HepG2 (cell line): Measurements from ENCODE around the gene CBLB. TPM values are rescaled to one million over a fixed set of nuclear protein-coding genes. Genes with fewer than 3 reads are reported as not detected.

Experiments used
- ATAC-seq: fragments of 200-7000 bp; cut with Tn5 transposase; 3 replicates; pipeline ENCODE4 v1.9.1; 2020; ENCODE audit warnings: mild to moderate bottlenecking, moderate library complexity
- BruUV-seq: library from RNA; stranded (reverse); fragments of 400-500 nt; replicated peaks from 2 replicates; lab custom pipeline; 2021; lab: Mats Ljungman, UMichigan
- CTCF ChIA-PET: fragments of 300-600 bp; formaldehyde crosslinking; extraction: SDS; loops from one replicate; lab custom pipeline; 2021; ENCODE audit warnings: low total read pairs, inconsistent platforms, low intra/inter-chr PET ratio; lab: Yijun Ruan, JAX
- POLR2A ChIA-PET: fragments of 350-600 bp; sonication (Branson Sonifier 250); formaldehyde crosslinking; loops from one replicate; lab custom pipeline; 2020; ENCODE audit warnings: antibody characterized with exemption, inconsistent platforms; lab: Yijun Ruan, JAX
- DNase-seq: peaks from one replicate; pipeline ENCODE4 v3.0.0-alpha.2; 2015; ENCODE audit warnings: low spot score
- FAIRE-seq: peaks from 3 replicates; lab custom pipeline; 2011; peaks lifted over from hg19 to GRCh38; lab: Jason Lieb, UNC
- H2AFZ ChIP-seq: one replicate; pipeline ENCODE4 v1.6.1; 2011; ENCODE audit warnings: low read length, inconsistent platforms
- H3K27ac ChIP-seq: fragments of 300-600 bp; 3 replicates; pipeline ENCODE4 v1.8.0; 2011; ENCODE audit warnings: mixed run types, mild to moderate bottlenecking, mixed read lengths, low read length, inconsistent platforms; ENCODE audit not compliant: insufficient read depth; ENCODE audit errors: extremely low read length
- H3K27me3 ChIP-seq, 2 experiments: fragments of 200-600 bp in 1 of 2; 2 replicates in 1 of 2; 3 replicates in 1 of 2; pipeline versions ENCODE4 v1.6.0 to v1.8.0; 2011; ENCODE audit warnings: low read length in 2 of 2, mild to moderate bottlenecking in 2 of 2, moderate library complexity in 2 of 2, inconsistent platforms in 1 of 2; ENCODE audit not compliant: insufficient read depth in 2 of 2, control insufficient read depth in 1 of 2
- H3K36me3 ChIP-seq, 2 experiments: fragments of 200-600 bp in 1 of 2; replicated peaks in 1 of 2; 2 replicates in 1 of 2; 3 replicates in 1 of 2; pipeline versions ENCODE4 v1.5.1 to v1.8.0; 2011; ENCODE audit warnings: low read length in 2 of 2, inconsistent platforms in 1 of 2; ENCODE audit not compliant: insufficient read depth in 2 of 2, control insufficient read depth in 1 of 2
- H3K4me1 ChIP-seq: 2 replicates; pipeline ENCODE4 v1.5.1; 2012; ENCODE audit warnings: low read length, inconsistent platforms; ENCODE audit not compliant: insufficient read depth
- H3K4me2 ChIP-seq: 2 replicates; pipeline ENCODE4 v1.6.0; 2011; ENCODE audit warnings: low read depth, low read length, inconsistent platforms
- H3K4me3 ChIP-seq, 3 experiments: fragments of 200-600 bp in 1 of 3; sonication (generic), shearing (Covaris generic) in 1 of 3; replicated peaks in 1 of 3; 2 replicates each; pipeline ENCODE4 v1.5.1; 2011 to 2016; ENCODE audit warnings: low read length in 3 of 3, inconsistent platforms in 2 of 3, low read depth in 2 of 3, mild to moderate bottlenecking in 2 of 3, control low read depth in 1 of 3, mixed read lengths in 1 of 3; ENCODE audit not compliant: insufficient read depth in 1 of 3
- H3K79me2 ChIP-seq: one replicate; pipeline ENCODE4 v1.6.1; 2011; ENCODE audit warnings: low read length, inconsistent platforms; ENCODE audit not compliant: insufficient read depth
- H3K9ac ChIP-seq: 2 replicates; pipeline ENCODE4 v1.6.0; 2011; ENCODE audit warnings: mild to moderate bottlenecking, low read depth, low read length, inconsistent platforms; ENCODE audit not compliant: insufficient read depth
- H3K9me3 ChIP-seq: 2 replicates; pipeline ENCODE4 v1.5.1; 2012; ENCODE audit warnings: mild to moderate bottlenecking, low read length
- H4K20me1 ChIP-seq: 2 replicates; pipeline ENCODE4 v1.6.0; 2011; ENCODE audit warnings: inconsistent platforms, mild to moderate bottlenecking, low read length, moderate library complexity; ENCODE audit not compliant: insufficient read depth
- ADNP ChIP-seq: sonication (generic); formaldehyde crosslinking; IDR thresholded peaks from 2 replicates; pipeline ENCODE4 v1.4.0; 2020; ENCODE audit warnings: missing genetic modification reagents
- AFF4 ChIP-seq: sonication (generic); formaldehyde crosslinking; IDR thresholded peaks from 2 replicates; pipeline ENCODE4 v1.4.0; 2020; ENCODE audit warnings: missing genetic modification reagents
- ATF7-NPFF ChIP-seq: sonication (generic); formaldehyde crosslinking; IDR thresholded peaks from 2 replicates; pipeline ENCODE4 v1.8.1; 2023; ENCODE audit warnings: mild to moderate bottlenecking, low read depth, missing genetic modification reagents, moderate library complexity
- BHLHE40 ChIP-seq: IDR thresholded peaks from 2 replicates; pipeline ENCODE4 v1.6.1; 2011; ENCODE audit warnings: low read length, improper control_type of control experiment
- DMAP1 ChIP-seq: IDR thresholded peaks from 2 replicates; pipeline ENCODE4 v1.6.1; 2016
- ELF1 ChIP-seq: sonication (generic); formaldehyde crosslinking; IDR thresholded peaks from 2 replicates; pipeline ENCODE4 v1.4.0; 2020; ENCODE audit warnings: missing genetic modification reagents
- HDAC2 ChIP-seq: sonication (generic); formaldehyde crosslinking; IDR thresholded peaks from 2 replicates; pipeline ENCODE4 v1.4.0; 2020; ENCODE audit warnings: missing genetic modification reagents
- ISL2 ChIP-seq: sonication (generic); formaldehyde crosslinking; IDR thresholded peaks from 2 replicates; pipeline ENCODE4 v1.5.0; 2020; ENCODE audit warnings: missing genetic modification reagents
- MEIS2 ChIP-seq: sonication (generic); formaldehyde crosslinking; IDR thresholded peaks from 2 replicates; pipeline ENCODE4 v1.9.0; 2021; ENCODE audit warnings: mild to moderate bottlenecking, missing genetic modification reagents
- NR2C2 ChIP-seq: sonication (generic); formaldehyde crosslinking; IDR thresholded peaks from 2 replicates; pipeline ENCODE4 v1.4.0; 2020; ENCODE audit warnings: missing genetic modification reagents, mild to moderate bottlenecking, moderate library complexity, borderline replicate concordance
- RXRA ChIP-seq: sonication (generic); formaldehyde crosslinking; IDR thresholded peaks from 2 replicates; pipeline ENCODE4 v1.5.1; 2020; ENCODE audit warnings: missing genetic modification reagents
- SKI ChIP-seq: fragments of 450-650 bp; IDR thresholded peaks from one replicate; pipeline ENCODE4 v1.6.1; 2018; ENCODE audit warnings: mild to moderate bottlenecking; ENCODE audit not compliant: partially characterized antibody
- TBX2 ChIP-seq: sonication (generic); formaldehyde crosslinking; IDR thresholded peaks from 2 replicates; pipeline ENCODE4 v1.5.0; 2020; ENCODE audit warnings: missing genetic modification reagents, mild to moderate bottlenecking, borderline replicate concordance
- TCF7L2 ChIP-seq: IDR thresholded peaks from 2 replicates; pipeline ENCODE4 v1.6.1; 2011; ENCODE audit warnings: mild to moderate bottlenecking, low read depth, low read length, moderate library complexity
- ZNF354B ChIP-seq: sonication (generic); formaldehyde crosslinking; IDR thresholded peaks from 2 replicates; pipeline ENCODE4 v1.8.0; 2022; ENCODE audit warnings: mild to moderate bottlenecking, missing genetic modification reagents
- ZNF496 ChIP-seq: sonication (generic); formaldehyde crosslinking; IDR thresholded peaks from 2 replicates; pipeline ENCODE4 v1.8.1; 2023; ENCODE audit warnings: mild to moderate bottlenecking, moderate library complexity, missing genetic modification reagents; ENCODE audit not compliant: insufficient replicate concordance
- ZNF672 ChIP-seq: sonication (generic); formaldehyde crosslinking; IDR thresholded peaks from 2 replicates; pipeline ENCODE4 v1.8.1; 2022; ENCODE audit warnings: missing genetic modification reagents
- ZNF761 ChIP-seq: sonication (generic); formaldehyde crosslinking; conservative IDR thresholded peaks from 2 replicates; pipeline ENCODE4 v1.4.0; 2020; ENCODE audit warnings: mild to moderate bottlenecking, missing genetic modification reagents
- ZNF883 ChIP-seq: sonication (generic); formaldehyde crosslinking; IDR thresholded peaks from 2 replicates; pipeline ENCODE4 v1.5.1; 2020; ENCODE audit warnings: mild to moderate bottlenecking, missing genetic modification reagents; ENCODE audit errors: not compliant biosample characterization
- WGBS: methylation state at CpG from one replicate; pipeline ENCODE4 v1.1.6; 2017; ENCODE audit warnings: low lambda C conversion rate; 5-methylcytosine and 5-hydroxymethylcytosine counted together
- in situ Hi-C: cut with HindIII; loops from 2 replicates; pipeline ENCODE4 v1.10.0; 2017; ENCODE audit warnings: low pct_unique_long_range_greater_than_20kb; ENCODE audit not compliant: extremely low pct_ligation_motif_present
- intact Hi-C: fragments of 100-400 bp; cut with micrococcal nuclease; formaldehyde crosslinking; loops from one replicate; pipeline ENCODE4 v1.10.0; 2022; ENCODE audit not compliant: unreplicated experiment
- polyA plus RNA-seq, 8 experiments: library from polyadenylated mRNA; depleted of rRNA in 3 of 8; stranded (reverse) in 7 of 8; unstranded in 1 of 8; fragments of >200 nt; fragmentation: Illumina TruSeq in 4 of 8; extraction: Trizol in 4 of 8; gene quantifications; 2 replicates each; pipeline versions ENCODE4 v1.2.1 to v1.2.3, GENCODE V29; 2011 to 2016; ENCODE audit warnings: low read depth in 4 of 8, missing spikeins in 1 of 8, mixed read lengths in 1 of 8; ENCODE audit not compliant: insufficient read depth in 1 of 8
- total RNA-seq, 5 experiments: library from RNA; depleted of rRNA; stranded (reverse); fragments of >200 nt; fragmentation: Illumina TruSeq; extraction: Trizol; gene quantifications; 2 replicates each; pipeline ENCODE4 v1.2.3, GENCODE V29; 2016; ENCODE audit warnings: low read depth in 1 of 5

CBLB gene
- total and polyA plus RNA-seq, 2 of the 13 experiments (the other 11 are each of a cell fraction or from before 2014, with no cell fraction given): 9.8 to 16.4 TPM

DNA sequence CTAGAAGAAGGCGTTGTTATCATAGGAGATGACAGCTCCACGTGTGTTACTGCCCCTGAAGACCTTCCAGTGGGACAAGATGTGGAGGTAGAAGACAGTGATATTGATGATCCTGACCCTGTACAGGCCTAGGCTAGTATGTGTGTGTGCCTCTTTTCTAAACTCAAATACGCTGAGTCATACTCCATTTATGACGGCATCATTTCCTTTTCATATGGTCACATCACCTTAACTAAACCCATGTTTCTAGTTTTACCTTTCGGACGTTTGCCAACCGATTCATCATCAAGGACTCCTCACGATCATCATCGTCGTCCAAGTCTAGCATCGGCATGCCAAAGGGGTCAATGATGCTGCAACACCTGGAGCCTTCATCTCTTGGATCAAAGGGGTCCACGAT, 149.0 kb downstream of the CBLB start:
- ChIA-PET POLR2A (no interaction called here), CTCF (no interaction called here)
- DNase-seq: no peak
- Histone ChIP-seq H3K36me3 (peaks cover 2 to 8% of the 10 kb centered on the region in 2 experiments; a peak in 2 of 5 replicates), H3K79me2 (no peaks in the 10 kb centered on the region), H3K27ac (no peak overlapping the region), H3K27me3 (no peaks in the 10 kb centered on the region), H2AFZ (no peak overlapping the region), H3K9ac (no peak overlapping the region), H3K4me3 (no peak overlapping the region), H4K20me1 (no peaks in the 10 kb centered on the region), H3K9me3 (no peaks in the 10 kb centered on the region), H3K4me2 (no peak overlapping the region), H3K4me1 (no peaks in the 10 kb centered on the region)
- WGBS: 88% methylated on average over 12 of the region's 12 CpGs
- no TSS peak for BruUV-seq
- no peak for ATAC-seq
- FAIRE-seq: no peak
- TF ChIP-seq ATF7-NPFF (CRISPR knock-in tag) (no peak), ZNF883 (CRISPR knock-in tag) (no peak), ZNF761 (no peak), TCF7L2 (no peak), ISL2 (CRISPR knock-in tag) (no peak), HDAC2 (CRISPR knock-in tag) (no peak), NR2C2 (no peak), BHLHE40 (no peak), ZNF672 (CRISPR knock-in tag) (no peak)
- in situ Hi-C loops (no loop called here), intact Hi-C loops (no loop called here)

- CTCF ChIA-PET: no interaction called here
- TF ChIP-seq RXRA (CRISPR knock-in tag): no peak
- TF ChIP-seq ZNF354B (CRISPR knock-in tag): no peak
- TF ChIP-seq MEIS2 (CRISPR knock-in tag): no peak
- TF ChIP-seq TBX2 (CRISPR knock-in tag): no peak
- no peak for TF ChIP-seq DMAP1
- no peak for TF ChIP-seq ADNP
- no peak for TF ChIP-seq AFF4
- no peak for TF ChIP-seq ELF1 (CRISPR knock-in tag)
- no peak for TF ChIP-seq SKI
- no peak for TF ChIP-seq ZNF496 (CRISPR knock-in tag)
These were observed 153.4 kb downstream of the CBLB start for GRCh38 chr3:105715372-105715771.

More at GRCh38 chr3:105715372-105715771, 153.4 kb downstream of the CBLB start:
- Histone ChIP-seq H3K27ac (no peak overlapping the region), H3K4me2 (no peak overlapping the region), H3K27me3 (no peaks in the 10 kb centered on the region), H3K4me1 (no peaks in the 10 kb centered on the region), H3K4me3 (no peak overlapping the region), H3K79me2 (no peaks in the 10 kb centered on the region), H3K9me3 (no peaks in the 10 kb centered on the region), H3K9ac (no peak overlapping the region), H2AFZ (no peak overlapping the region), H3K36me3 (peaks cover 2 to 8% of the 10 kb centered on the region in 2 experiments; a peak in 2 of 5 replicates), H4K20me1 (no peaks in the 10 kb centered on the region)
- intact Hi-C loops: no loop called here
- DNase-seq (no peak), FAIRE-seq (no peak), ATAC-seq (no peak)
- BruUV-seq: no TSS peak
- POLR2A ChIA-PET: no interaction called here
- in situ Hi-C loops: no loop called here
- 100% methylated on average over 3 of the region's 3 CpGs for WGBS
